Effector memory CD4-positive, alpha-beta T cell (primary cell): Measurements from ENCODE around the gene VSIR.

Experiments used
- DNase-seq, 3 donors: peaks; one replicate each; pipeline ENCODE4 v3.0.0-alpha.2; 2020
- H3K27ac ChIP-seq: 2 replicates; pipeline ENCODE4 v1.7.0; 2013; ENCODE audit warnings: mild to moderate bottlenecking, low read length, moderate library complexity; ENCODE audit not compliant: insufficient read depth, poor library complexity, severe bottlenecking
- H3K27me3 ChIP-seq: replicated peaks from 2 replicates; pipeline ENCODE4 v1.7.0; 2013; ENCODE audit warnings: mild to moderate bottlenecking, low read length; ENCODE audit not compliant: insufficient read depth, control insufficient read depth, poor library complexity, severe bottlenecking
- H3K36me3 ChIP-seq: 2 replicates; pipeline ENCODE4 v1.7.0; 2013; ENCODE audit warnings: mild to moderate bottlenecking, low read length, moderate library complexity; ENCODE audit not compliant: control insufficient read depth, insufficient read depth
- H3K4me1 ChIP-seq: 2 replicates; pipeline ENCODE4 v1.7.0; 2013; ENCODE audit warnings: low read length, mild to moderate bottlenecking; ENCODE audit not compliant: control insufficient read depth, insufficient read depth, poor library complexity, severe bottlenecking
- H3K4me3 ChIP-seq: 2 replicates; pipeline ENCODE4 v1.7.0; 2013; ENCODE audit warnings: low read length, low read depth, mild to moderate bottlenecking; ENCODE audit not compliant: insufficient read depth, poor library complexity, severe bottlenecking
- H3K9me3 ChIP-seq: 2 replicates; pipeline ENCODE4 v1.7.0; 2013; ENCODE audit warnings: mild to moderate bottlenecking, low read length, moderate library complexity; ENCODE audit not compliant: control insufficient read depth

VSIR gene

DNA sequence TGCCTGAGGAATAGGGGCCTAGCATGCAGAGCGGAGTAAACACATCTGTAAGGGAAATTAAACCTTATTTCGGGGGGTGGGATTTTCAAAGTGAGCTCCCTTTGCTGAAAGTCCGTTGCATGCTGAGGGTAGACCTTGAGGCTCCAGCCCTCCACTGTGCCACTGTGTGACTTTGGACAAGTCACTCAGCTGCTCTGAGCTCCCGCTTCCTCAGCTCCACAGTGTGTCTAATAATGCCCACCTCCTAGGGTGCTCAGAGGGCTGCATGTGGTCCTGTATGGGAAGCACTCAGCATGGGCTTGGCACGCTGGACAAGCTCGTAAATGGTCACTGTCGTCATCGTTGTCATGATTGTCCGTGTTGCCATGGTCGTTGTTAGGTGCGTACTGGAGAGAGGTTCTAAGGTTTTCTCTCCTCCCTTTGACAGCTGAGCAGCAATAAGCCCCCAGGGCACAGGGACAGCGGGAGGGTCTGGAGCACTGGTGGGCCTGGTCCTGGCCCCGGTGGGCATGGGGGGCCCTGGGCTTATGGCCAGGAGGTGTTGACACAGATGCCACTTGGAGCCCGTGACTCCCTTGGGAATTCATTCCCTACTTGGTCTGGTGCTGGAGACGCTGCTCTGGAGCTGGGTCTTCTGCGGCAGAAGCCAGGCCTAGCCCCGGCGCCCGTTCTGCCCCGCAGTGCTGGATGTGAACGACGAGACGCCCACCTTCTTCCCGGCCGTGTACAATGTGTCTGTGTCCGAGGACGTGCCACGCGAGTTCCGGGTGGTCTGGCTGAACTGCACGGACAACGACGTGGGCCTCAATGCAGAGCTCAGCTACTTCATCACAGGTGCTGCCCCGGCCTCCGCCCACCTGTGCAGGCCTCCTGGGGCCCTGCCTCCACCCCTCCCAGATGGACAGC, 66.9 kb downstream of the VSIR start:
- H3K36me3 ChIP-seq = no peaks in the 10 kb centered on the region
- H3K4me1 ChIP-seq = peaks cover 14% of the 10 kb centered on the region
- H3K27ac ChIP-seq = no peak overlapping the region
- no peak for DNase-seq
- H3K27me3 ChIP-seq = no peaks in the 10 kb centered on the region
- no peaks in the 10 kb centered on the region for H3K9me3 ChIP-seq
- no peak overlapping the region for H3K4me3 ChIP-seq

DNA sequence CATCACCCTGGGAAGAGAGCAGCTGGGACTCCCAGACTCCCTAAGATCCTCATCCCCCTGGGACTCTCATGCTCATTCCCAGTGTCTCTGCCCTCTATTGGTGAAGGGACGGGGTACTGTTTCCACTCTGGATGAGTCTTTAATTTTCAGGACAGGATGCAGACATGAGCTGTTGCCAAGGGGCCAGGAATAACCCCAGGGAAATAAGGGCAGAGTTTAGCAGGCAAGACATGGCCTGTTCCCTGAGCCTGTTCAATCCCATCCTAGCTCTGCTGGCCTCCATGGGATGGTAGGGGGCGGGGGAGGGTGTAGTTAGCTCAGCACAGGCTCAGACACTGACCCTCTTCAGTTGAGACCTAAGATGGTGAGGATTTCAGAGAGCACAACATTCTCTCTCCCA, 67.7 kb downstream of the VSIR start:
- Histone ChIP-seq H3K4me3 (no peak overlapping the region), H3K27ac (no peak overlapping the region), H3K27me3 (no peaks in the 10 kb centered on the region), H3K9me3 (no peaks in the 10 kb centered on the region), H3K4me1 (peaks cover 14% of the 10 kb centered on the region), H3K36me3 (no peaks in the 10 kb centered on the region)
- DNase-seq = no peak

DNA sequence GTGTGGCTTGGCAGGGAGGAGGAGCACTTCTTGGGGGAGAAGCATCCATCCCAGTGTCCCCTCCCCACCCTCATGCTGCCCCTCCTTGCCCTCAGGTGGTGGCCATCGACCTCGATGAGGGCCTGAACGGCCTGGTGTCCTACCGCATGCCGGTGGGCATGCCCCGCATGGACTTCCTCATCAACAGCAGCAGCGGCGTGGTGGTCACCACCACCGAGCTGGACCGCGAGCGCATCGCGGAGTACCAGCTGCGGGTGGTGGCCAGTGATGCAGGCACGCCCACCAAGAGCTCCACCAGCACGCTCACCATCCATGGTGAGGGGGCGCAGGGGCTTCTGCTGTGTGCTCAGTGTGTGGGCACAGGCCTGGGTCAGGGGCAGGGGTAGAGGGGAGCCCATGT, 68.5 kb downstream of the VSIR start:
- DNase-seq = no peak
- H3K4me1 ChIP-seq = peaks cover 14% of the 10 kb centered on the region
- no peak overlapping the region for H3K4me3 ChIP-seq
- H3K9me3 ChIP-seq = no peaks in the 10 kb centered on the region
- no peak overlapping the region for H3K27ac ChIP-seq
- no peaks in the 10 kb centered on the region for H3K36me3 ChIP-seq
- no peaks in the 10 kb centered on the region for H3K27me3 ChIP-seq

DNA sequence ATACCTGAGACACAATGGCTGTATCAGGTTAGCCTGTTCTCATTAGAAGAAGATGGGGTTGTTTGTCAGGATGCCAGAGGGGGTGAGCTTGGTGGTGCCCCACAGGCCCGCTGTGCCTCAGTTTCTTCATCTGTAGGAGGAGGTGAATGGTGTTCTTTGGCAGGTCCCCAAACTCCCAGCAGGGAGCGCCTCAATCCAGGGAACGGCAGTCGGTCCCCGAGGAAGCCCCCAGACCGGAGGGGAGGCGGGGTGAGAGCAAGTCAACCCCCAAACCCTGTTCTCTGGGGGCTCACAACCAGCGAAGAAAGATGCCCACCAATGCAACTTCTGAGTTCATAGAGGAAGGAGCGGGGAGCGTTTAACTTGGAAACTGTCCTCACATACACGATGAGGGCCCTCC, 69.7 kb downstream of the VSIR start:
- H3K27ac ChIP-seq = no peak overlapping the region
- H3K27me3 ChIP-seq = no peaks in the 10 kb centered on the region
- no peak for DNase-seq
- no peaks in the 10 kb centered on the region for H3K9me3 ChIP-seq
- no peaks in the 10 kb centered on the region for H3K36me3 ChIP-seq
- H3K4me1 ChIP-seq = peaks cover 13% of the 10 kb centered on the region
- no peak overlapping the region for H3K4me3 ChIP-seq

DNA sequence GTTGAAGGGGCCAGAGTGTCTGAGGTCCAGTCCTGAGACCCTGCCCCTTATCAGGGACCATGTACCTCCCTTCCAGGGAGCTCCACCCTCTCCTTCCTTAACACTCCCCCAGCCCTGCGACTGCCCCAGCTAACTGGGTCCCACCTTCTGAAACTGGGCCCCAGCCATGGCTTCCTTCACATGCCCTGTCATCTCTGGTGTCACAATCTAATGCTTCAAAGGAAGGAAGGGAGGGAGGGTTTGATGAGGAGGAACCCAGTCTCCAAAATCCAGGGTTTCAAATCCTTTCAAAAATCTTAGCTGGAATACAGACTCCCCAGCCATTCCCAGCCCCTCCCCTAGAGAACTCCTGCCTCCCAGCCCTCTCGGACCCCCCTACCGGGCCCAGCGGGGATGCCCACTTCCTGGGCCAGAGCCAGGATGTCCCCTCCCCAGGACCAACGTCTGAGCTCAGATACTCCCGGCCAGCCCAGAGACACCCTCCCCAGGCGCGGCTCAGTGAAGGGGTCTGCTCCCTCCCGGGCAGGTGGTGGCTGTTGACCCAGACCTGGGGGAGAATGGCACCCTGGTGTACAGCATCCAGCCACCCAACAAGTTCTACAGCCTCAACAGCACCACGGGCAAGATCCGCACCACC, 71.7 kb downstream of the VSIR start:
- H3K9me3 ChIP-seq = no peaks in the 10 kb centered on the region
- H3K27me3 ChIP-seq = no peaks in the 10 kb centered on the region
- peaks cover 5% of the 10 kb centered on the region for H3K4me1 ChIP-seq

DNA sequence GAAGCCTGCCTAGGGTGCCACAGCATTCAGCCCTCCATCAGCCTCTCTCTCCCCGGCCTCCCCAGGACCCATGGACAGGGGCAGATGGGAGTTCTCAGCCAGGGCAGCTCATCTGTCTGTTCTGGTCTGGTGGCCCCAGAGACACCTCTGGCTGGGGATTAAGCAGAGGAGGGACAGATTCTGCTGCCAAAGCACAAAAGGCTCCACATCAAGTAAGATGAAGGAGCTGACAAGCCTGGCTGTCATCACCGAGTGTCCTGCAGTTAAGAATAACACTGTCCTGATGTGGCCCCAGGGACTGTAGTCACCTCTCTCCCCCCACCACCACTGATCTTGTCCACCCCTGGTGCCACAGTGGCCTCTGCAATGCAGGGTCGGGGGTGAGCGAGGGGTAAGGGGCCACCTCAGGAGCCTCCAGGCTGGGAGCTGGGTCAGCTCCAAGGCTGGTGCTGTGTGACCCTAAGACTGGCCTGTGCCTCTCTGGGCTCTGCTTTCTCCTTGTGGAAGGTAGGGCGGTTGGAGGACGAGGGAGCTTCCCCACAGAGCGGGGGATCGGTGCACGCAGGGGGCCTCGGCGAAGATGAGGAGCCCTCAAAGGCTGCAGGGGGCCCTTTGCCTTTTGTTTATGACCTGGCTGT, 72.5 kb downstream of the VSIR start:
- Histone ChIP-seq H3K27me3 (no peaks in the 10 kb centered on the region), H3K9me3 (no peaks in the 10 kb centered on the region), H3K4me1 (peaks cover 5% of the 10 kb centered on the region), H3K27ac (no peak overlapping the region), H3K4me3 (no peak overlapping the region), H3K36me3 (no peaks in the 10 kb centered on the region)
- DNase-seq = no peak

More for the DNA sequence above, 71.7 kb downstream of the VSIR start:
- Histone ChIP-seq H3K27ac (no peak overlapping the region), H3K36me3 (no peaks in the 10 kb centered on the region), H3K4me3 (no peak overlapping the region)
- no peak for DNase-seq

DNA sequence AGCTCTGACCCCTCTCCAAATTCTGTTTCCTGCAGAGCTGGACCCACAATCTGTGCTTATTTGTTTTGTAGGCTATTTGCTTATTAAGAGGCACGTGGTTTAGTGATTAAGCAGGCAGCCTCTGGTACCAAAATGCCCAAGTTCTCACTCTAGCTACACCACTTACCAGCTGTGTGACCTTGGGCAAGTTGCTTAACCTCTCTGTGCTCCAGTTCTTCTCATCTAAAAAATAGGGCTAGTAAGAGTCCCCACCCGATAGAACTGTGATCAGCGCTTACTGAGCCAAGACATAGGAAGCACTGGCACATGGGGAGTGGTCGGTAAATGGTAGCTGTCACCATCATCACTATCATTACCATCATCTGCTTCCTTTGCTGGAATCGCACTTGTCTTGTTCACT, 74.6 kb downstream of the VSIR start:
- Histone ChIP-seq H3K27ac (no peak overlapping the region), H3K9me3 (no peaks in the 10 kb centered on the region), H3K27me3 (no peaks in the 10 kb centered on the region), H3K4me1 (peaks cover 16% of the 10 kb centered on the region), H3K36me3 (no peaks in the 10 kb centered on the region), H3K4me3 (no peak overlapping the region)
- no peak for DNase-seq

DNA sequence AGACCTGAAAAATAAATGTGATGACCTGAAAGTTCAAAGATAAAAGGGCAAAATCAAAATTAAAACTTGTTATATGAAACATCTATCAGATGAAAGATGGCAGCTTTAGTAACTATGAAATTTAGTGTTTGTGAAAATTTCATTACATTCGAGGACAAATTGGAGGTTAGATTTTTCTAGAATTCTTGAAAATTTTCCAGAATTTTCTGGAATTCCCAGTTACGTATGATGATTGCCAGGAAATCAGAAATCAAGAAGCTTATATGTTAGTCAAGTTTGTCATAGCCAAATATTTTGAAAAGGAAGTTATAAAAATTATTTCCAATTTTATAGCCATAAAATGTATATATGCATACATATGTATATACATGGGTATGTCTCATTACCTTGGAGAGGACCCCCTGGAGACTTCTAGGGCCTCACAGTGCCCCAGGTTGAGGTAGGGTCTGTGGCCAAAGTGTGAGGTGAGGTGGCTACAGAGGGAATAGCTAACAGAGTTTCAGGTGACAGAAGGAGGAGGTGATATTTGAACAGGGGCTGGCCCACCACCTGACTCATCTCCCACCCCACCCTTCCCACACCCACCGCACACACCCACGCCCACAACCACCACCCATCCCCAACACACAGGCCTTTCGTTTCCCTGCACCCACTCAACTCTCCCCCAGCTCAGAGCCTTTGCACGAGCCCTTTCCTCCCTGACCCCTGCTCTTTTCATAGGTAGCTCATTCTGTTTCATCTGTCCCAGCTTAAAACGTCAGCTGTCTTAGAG, 75.2 kb downstream of the VSIR start:
- DNase-seq = peak in 1 of 3 donors; percentile 41
- no peaks in the 10 kb centered on the region for H3K27me3 ChIP-seq
- H3K4me3 ChIP-seq = no peak overlapping the region
- no peak overlapping the region for H3K27ac ChIP-seq
- H3K4me1 ChIP-seq = peaks cover 16% of the 10 kb centered on the region
- H3K36me3 ChIP-seq = no peaks in the 10 kb centered on the region
- H3K9me3 ChIP-seq = no peaks in the 10 kb centered on the region
